Measurements from ENCODE around the gene GRIN1. TPM values are rescaled to one million over a fixed set of nuclear protein-coding genes. Genes with fewer than 3 reads are reported as not detected.

GRIN1 gene
- total RNA-seq, 1 donor from 2014 or later: 0.15 TPM

DNA sequence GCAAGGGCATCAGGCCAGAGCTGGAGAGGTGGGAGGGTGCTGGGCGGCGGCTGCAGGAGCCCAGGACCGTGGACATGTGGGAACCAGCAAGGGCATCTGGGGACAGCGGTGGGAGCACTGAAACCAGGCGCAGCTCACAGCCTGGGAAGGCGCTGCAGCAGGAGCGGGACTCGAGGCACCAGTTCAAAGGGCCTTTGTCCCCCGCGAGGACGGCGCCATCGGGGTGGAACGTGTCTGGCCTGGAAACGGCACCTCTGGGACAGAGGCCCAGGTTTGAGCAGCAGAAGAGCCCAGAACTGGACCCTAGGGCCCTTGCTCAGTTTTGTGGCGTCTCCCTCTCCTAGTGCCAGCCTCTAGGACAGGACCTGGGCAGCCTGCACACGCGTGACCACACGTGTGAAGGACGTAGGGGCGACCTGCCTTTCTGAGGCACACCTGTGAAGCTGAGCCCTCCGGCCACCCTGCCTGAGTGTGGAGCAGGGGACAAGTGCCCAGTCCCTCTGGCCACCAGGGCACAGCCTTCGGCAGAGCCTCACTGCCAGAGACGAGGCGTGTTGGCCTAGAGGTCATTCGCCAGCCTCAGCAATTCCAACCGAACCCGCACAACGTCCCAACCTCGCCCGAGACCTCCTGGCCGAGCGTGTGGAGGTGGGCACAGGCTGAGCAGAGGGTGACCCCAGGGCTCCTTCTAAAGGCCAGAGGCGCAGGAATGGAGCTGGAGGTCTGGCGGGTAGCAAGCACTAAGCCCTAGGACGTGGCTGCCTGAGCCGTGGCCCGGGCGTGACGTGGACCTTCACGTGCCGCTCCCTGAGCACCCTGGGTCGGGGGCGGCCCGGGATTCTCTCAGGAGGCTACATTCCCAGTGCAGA is 35.1 kb downstream of the GRIN1 start:
- intact Hi-C loops (cut with micrococcal nuclease): no loop called here

GRCh38 chr9:137174722-137175293 is 35.9 kb downstream of the GRIN1 start:
- intact Hi-C loops (cut with micrococcal nuclease): no loop called here

DNA sequence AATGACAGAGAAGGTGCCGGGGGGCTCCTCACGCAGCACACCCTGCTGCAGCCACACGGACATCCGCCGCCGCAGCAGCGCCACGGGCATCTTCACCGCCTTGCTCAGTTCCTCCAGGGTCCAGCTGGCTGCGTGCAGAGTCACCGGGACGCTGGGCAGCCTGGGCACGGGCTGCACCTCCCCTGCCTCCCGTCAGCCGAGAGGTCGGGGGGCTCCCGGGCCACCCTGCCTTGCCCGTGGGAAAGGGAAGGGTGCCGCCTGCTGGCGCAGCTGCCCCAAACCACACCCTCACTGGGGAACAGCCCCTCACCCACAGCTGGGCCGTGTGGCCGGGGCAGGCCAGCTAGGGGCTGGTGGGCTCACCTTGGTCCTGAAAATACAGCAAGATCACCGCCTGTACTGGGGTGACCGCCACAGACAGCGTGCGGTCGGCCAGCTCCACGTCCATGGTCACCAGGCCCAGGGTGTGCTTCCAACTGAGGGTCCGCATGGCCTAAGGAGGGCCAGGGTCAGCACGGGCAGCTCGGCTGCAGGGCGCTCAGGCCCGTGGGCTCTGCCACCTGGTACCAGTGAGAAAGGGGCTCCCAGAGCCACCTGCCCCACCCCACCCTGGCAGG is 36.5 kb downstream of the GRIN1 start:
- intact Hi-C loops (cut with micrococcal nuclease): no loop called here

DNA sequence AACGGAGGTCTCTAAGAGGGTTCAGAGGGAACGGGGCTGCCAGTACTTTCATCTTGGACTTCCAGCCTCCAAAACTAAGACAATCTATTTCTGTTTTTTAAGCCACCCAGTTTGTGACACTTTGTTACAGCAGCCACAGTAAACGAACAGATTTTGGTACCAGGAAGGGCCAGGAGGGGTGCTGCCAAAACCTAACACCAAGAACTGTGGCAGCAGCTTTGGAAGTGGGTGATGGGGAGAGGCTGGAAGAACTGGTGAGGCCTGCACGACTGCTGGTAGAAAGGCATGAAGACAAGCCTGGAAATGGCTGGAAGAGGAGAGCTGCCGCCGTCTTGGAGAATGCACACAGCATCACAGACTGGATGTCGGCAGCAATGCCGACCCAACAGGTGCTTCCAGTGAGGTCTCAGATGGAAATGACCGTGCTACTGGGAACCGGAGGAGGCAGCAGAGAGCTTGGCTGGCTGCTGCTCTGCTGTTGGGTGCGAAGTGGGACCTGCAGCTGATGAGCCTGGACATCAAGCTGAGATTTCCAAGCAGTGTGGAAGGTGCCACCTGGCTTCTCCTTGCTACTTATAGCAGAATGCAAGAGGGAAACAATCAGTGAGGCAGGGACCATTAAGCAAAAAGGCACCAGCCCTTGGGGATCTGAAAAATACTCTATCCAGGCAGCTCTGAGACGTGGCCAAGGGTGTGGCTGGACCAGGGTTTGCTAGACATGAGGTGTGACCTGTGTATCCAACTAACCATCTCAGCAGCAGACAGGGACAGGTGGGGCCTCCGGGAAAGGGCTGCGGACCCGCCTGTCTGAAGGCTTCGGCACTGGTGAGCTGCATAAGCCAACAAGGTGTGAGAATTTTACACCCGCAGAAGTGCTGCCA is 37.6 kb downstream of the GRIN1 start:
- intact Hi-C loops (cut with micrococcal nuclease): no loop called here

DNA sequence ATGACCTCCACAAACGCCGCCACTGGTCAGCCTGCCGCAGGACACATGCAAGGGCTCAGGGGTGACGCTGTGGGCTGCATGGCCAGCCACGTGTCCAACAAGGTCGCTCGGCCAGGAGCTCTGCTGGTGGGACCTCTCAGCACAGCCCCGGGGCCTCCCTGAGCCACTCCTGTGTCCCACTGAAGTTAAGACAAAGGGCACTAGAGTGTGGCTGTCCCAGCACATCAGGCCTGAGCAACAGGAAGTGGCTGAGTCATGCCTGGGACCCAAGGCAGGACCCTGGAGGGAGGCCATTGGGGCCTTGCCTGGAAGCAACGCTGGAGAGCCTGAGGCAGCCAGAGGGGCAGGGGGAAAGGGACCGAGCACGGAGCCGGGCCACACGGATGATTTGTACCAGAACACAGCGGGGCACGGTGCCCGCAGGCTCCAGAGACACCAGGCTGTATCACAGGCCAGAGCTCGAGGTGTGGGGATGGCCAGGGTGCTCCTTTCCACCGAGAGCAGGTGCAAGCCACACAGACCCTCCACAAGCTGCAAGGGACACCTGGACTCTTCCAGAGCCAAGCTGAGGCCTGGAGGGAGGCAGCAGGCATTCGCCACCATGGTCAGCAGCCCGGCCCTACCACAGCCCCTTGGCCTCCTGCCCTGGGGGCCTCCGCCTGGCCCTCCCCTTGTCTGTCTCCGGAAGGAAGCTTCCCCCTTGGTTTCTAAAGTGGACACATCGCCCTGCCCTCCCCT is 39.4 kb downstream of the GRIN1 start:
- intact Hi-C loops (cut with micrococcal nuclease): no loop called here

- intact Hi-C loops (cut with micrococcal nuclease): no loop called here
Measured at GRCh38 chr9:137178939-137179630, 40.1 kb downstream of the GRIN1 start.

- intact Hi-C loops (cut with micrococcal nuclease): no loop called here
Measured at GRCh38 chr9:137179761-137180160, 40.8 kb downstream of the GRIN1 start.

DNA sequence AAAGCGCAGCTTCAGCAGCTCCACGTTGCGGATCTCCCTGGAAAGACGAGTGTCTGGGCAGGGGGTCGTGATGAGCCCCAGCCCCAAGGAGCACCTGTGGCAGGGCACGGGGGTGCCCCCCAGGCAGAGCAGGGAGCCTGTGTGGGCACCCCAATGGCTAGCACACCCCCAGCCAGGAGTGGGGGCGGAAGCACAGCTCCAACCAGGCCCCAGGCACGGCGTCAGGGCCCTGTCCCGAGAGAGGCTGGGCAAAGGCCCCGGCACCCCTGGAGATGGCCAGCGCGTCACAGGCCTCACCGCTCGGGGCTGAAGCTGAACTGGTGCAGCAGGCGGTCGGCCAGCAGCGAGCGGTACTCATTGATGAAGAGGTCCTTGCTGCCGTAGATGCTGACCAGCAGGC is 41.5 kb downstream of the GRIN1 start:
- intact Hi-C loops (cut with micrococcal nuclease): no loop called here

DNA sequence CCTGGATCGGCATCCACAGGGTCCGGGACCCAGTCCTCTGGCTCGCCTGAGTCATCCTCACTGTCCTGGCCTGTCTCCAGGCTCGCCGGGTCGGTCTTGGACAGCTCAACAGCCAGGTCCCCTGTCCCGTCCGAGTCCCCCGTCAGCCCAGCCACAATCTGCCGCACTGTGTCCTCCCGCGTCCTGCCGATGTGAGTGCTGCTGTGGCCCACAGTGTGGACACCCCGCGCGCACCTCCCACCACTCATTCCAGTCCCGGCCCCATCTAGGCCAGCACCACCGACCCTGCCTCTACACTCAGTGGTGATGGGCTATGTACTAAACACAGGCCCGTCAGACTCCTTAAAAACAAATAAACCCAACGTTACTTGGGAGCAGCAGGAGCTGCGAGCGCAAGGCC is 42.7 kb downstream of the GRIN1 start:
- intact Hi-C loops (cut with micrococcal nuclease): no loop called here

GRCh38 chr9:137182836-137183235 is 43.9 kb downstream of the GRIN1 start:
- intact Hi-C loops (cut with micrococcal nuclease): no loop called here

DNA sequence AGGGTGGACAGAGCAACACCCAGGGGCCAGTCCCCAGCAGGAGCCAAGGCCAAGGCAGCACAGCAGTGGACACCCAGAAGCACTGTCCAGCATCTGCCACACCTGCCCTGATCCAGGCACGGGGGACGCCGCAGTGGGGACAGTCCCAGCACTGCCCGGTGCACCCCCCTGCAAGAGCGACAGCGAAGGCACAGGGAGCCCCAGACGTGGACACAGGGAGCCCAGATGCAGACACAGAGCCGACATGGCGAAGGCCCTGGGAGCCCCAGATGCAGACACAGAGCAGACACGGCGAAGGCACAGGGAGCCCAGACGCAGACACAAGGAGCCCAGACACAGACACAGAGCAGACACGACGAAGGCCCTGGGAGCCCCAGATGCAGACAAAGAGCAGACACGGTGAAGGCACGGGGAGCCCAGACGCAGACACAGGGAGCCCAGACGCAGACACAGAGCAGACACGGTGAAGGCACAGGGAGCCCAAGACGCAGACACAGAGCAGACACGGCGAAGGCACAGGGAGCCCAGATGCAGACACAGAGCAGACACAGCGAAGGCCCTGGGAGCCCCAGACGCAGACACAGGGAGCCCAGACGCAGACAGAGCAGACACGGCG is 45.1 kb downstream of the GRIN1 start:
- intact Hi-C loops (cut with micrococcal nuclease): no loop called here

DNA sequence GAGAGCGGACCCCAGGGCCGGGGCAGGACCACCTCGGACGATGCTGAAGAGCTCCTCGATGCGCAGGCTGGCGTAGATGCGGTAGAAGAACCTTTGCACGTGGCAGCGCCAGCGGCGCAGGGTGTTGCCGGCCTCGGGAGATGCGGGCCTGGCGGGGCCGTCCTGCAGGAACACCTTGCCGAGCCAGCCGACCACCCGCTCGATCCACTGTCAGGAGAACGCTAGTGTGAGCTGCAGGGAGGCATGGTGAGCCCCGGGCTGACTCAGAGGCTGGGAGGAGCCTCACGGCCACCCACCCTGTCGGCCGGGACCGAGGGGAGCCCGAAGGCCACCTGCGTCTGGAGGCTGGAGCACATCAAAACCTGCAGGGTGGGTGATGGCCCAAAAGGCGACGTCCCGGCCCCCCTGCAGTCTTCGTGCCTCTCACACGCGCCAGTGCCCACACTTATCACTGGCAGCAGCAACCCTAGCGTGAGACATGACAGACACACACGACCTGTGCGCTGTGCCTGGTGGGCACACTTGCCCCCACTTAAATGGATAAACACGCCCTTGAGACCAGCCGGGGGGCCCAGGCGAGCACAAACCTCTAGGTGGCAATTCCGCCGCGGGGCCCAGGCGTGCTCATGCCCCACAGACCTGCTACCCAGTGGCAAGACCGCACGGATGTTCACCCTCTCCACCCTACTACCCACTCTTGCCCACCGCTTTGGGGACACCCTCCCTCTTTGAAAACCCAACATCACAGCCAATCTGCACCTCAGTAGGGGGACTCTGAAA is 46.1 kb downstream of the GRIN1 start:
- intact Hi-C loops (cut with micrococcal nuclease): no loop called here

- intact Hi-C loops (cut with micrococcal nuclease): no loop called here
Measured at GRCh38 chr9:137185921-137186320, 47.0 kb downstream of the GRIN1 start.

DNA sequence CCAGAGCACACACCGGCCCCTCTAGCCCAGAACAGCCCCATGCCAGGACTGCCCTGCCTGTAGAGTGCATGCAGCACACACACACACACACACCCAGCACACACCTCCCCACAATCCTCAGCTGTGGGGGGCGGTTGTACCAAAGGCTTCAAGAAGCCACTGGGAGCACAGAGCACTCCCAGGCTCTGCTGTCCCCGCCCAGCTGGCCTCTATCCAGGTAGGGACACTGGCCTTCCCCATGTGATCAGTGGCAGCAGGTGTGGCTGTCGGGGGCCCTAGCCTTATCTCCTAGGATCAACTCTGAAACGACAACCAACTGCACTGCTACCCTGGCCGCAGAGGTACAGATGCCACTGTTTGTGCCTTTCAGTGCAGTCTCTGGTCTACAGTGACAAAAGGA is 47.4 kb downstream of the GRIN1 start:
- intact Hi-C loops (cut with micrococcal nuclease): no loop called here

- intact Hi-C loops (cut with micrococcal nuclease): no loop called here
Measured at GRCh38 chr9:137187386-137187785, 48.4 kb downstream of the GRIN1 start.

DNA sequence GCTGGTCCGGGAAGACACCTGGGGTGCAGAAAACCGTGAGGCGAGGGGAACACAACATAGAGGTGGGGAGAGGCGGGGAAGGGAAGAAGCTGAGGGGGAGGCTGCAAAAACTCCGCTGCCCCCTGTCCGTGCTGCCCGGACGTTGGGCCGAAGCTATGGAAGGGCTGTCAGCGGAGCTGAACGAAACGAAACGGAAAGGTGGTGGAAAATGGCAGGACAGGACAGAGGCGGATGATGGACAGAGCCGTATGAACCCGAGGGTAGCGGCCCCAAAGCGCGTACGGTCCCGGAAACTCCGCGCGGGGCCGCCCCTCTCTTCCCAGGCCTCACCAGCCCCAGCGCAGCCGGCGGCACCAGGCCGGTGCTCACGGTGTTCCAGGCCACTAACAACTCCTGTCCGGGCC is 49.1 kb downstream of the GRIN1 start:
- intact Hi-C loops (cut with micrococcal nuclease): loop anchor here (1.0 to 2.0 kb wide), 6 partner anchors 17 to 67 kb away; partner anchors contain the start of genes NDOR1, NELFB and TMEM203

- intact Hi-C loops (cut with micrococcal nuclease): loop anchor here (1.0 to 2.0 kb wide), 7 partner anchors 12 to 67 kb away; partner anchors contain the start of genes NDOR1, NELFB, TMEM203 and TPRN
Measured at GRCh38 chr9:137188490-137189296, 49.7 kb downstream of the GRIN1 start, which contains the start of the genes ANAPC2 and SSNA1. Gene ANAPC2 (minus strand): TSS chr9:137188560. CDS start chr9:137188532, 28 bp downstream. Gene SSNA1 (plus strand): TSS chr9:137188676. CDS start chr9:137188727, 51 bp downstream.
